Upper lobe of left lung (tissue), 4 donors: ENCODE data around the gene MSI2.

ENCODE experiments used
- CTCF ChIP-seq, 6 experiments: fragments of 450-650 bp in 4 of 6; fragments of 200-600 bp in 2 of 6; sonication (generic) in 2 of 6; IDR thresholded peaks; one replicate each; pipeline ENCODE4 v1.5.1; 2016 to 2019; ENCODE audit warnings: antibody characterized with exemption in 6 of 6
- EP300 ChIP-seq, 4 donors: sonication (generic); formaldehyde crosslinking; IDR thresholded peaks; one replicate each; pipeline ENCODE4 v1.5.1; 2017; ENCODE audit warnings: antibody characterized with exemption in 4 of 4, control low read depth in 2 of 4
- POLR2A ChIP-seq, 4 donors: fragments of 450-650 bp; IDR thresholded peaks; one replicate each; pipeline ENCODE4 v1.5.1; 2016 to 2017; ENCODE audit warnings: antibody characterized with exemption in 4 of 4, mild to moderate bottlenecking in 2 of 4
- POLR2AphosphoS5 ChIP-seq, 2 donors: sonication (generic); formaldehyde crosslinking; IDR thresholded peaks; one replicate each; pipeline ENCODE4 v1.5.1; 2017; ENCODE audit warnings: antibody characterized with exemption in 2 of 2

GRCh38 chr17:57627591-57627990 is 371.3 kb downstream of the MSI2 start:
- TF ChIP-seq CTCF (IDR thresholded peaks at IDR 0.05) (no peak), POLR2A (IDR thresholded peaks at IDR 0.05) (no peak), POLR2AphosphoS5 (IDR thresholded peaks at IDR 0.05) (no peak), EP300 (IDR thresholded peaks at IDR 0.05) (no peak)
